HG03095 (cell line): ENCODE results near the gene DOCK2.
"Not testable (repeated sequence)": the region's sequence is repeated elsewhere in the genome, so short reads cannot be mapped to it uniquely, and the experiment has no call there.

ENCODE experiments used
- ATAC-seq: cut with Tn5 transposase; IDR thresholded peaks from one replicate; pipeline ENCODE4 v1.9.1; 2021; ENCODE audit warnings: moderate library complexity; ENCODE audit not compliant: unreplicated experiment

Gene DOCK2

GRCh38 chr5:169933127-169933526 is 296.1 kb downstream of the DOCK2 start:
- no peak for ATAC-seq

DNA sequence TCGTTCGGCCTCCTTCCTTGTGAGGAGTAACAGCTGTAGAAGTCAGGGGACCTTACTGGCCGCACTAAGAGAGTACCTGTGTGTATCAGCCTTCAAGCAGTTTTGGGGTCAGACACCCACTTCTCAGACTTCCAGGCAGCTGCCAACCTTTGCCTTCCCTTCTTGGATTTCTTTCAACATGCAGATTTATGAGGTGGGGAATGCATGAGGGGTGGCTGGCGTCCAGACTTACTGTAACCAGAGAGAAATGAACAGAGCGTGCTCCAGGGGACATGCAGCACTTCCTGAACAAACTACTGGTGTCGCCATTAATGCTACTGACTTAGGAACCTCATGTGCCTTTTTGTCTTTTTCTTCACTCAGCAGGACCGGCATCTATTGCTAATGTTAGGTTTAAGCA is 296.5 kb downstream of the DOCK2 start:
- ATAC-seq, result no peak

DNA sequence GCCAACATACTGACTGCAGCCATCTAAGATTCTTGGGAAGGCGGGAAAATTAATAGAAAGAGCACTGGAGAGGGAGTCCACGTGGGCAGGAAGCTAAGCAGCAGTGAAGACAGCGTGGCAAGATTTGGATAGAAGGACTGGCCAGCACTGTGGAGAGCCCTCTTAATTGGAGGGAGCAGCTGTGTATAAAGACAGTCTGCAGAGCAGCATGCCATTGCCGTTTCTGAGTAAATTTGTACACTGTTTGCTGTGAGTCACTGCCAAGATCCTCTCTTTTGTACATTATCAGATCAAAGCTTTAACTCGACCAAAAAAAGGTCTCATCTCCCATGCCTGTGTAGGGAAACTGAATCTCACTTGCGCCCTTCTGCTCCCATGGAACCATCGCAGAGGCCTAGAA is 297.9 kb downstream of the DOCK2 start:
- no peak for ATAC-seq

DNA sequence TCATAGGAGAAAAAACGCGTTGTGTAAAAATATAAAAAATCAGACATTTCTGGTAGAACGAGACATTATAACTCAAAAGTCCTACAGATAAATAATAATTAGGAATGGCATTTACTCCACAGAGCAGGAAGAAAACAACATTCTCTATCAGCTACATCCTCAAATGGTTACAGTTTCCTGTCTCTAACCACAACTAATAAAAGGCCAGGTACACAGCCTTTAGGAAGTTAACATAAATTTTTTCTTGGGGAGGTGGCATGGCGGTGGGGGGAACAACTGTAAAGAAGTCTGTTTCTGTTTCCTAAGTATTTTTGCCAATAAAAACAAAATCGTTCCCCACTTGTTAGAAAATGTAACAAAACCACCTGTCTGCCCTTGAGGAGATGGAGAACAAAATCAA is 298.7 kb downstream of the DOCK2 start:
- no peak for ATAC-seq

DNA sequence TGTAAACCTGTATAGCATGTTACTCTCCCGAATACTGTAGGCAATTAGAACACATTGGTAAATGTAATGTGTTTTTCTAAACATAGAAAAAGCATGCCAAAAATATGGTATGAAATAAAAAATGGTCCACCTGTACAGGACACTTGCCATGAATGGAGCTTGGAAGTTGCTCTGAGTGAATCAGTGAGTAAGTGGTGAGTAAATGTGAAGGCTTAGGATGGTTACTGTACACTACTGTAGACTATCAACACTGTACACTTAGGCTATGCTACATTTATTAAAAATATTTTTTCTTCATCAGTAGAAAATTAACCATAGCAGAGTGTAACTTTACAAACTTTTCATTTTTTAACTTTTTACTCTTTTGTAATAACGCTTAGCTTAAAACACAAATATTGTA is 301.4 kb downstream of the DOCK2 start:
- no peak for ATAC-seq

GRCh38 chr5:169939731-169940130 is 302.7 kb downstream of the DOCK2 start:
- ATAC-seq, result no peak

DNA sequence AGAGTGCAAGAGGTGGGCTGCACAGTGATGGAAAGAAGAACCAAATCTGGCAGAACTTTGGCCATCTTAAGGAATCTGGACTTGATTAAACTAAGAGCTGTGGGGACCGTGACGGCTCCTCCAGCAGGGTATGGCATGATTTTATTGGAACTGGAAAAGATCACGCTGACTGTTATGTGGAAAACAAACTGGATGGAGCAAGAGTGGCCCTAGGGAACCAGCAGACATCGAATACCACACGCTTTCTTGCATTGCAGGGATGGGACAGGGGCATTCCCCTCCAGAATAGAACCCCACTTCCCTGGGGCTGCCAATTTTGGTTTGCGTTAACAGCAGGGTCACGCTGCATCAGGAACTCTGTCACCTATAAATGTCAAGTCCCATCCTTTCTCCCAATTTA is 304.5 kb downstream of the DOCK2 start:
- ATAC-seq, result no peak

GRCh38 chr5:169942181-169942580 is 305.1 kb downstream of the DOCK2 start:
- ATAC-seq, result no peak

- ATAC-seq, result no peak
These were observed 306.0 kb downstream of the DOCK2 start for GRCh38 chr5:169943026-169943425.

GRCh38 chr5:169944115-169944514 is 307.0 kb downstream of the DOCK2 start:
- ATAC-seq, result no peak

DNA sequence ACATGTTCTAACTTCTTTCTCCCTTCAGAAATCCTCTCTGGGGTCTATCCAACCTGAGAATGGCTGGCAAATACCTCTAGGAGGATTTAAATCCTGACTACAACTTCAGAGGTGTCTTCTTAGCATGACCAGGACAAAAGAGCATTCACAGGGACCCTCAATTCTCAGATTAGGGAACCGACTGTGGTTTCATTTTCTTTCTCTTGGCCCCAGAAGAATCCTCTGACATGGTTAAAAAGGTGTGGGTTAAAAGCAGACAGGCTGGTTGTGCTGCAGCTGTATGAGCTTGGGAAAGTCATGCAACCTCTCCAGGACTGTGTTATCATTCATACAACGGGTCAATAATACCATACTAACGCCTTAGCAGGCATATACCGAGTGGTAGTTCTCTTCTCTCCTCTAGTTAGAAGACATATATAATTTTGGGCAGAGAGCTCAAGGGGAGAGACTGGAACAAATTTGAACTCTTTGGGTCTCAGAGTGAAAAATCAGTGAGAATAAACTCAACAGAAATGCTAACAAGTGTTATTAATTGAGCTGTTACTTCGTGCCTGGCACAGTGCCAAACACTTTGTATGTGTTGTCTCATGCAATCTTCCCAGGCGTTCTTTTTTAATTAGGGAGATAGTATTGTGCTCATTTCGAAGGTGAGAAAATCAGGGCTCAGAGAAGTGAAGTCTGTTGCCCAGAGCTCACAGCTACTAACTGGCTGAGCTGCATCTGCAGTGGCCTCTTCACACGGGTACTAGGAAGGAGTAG is 308.0 kb downstream of the DOCK2 start:
- ATAC-seq, result no peak

GRCh38 chr5:169945831-169946261 is 308.8 kb downstream of the DOCK2 start:
- ATAC-seq, result no peak

DNA sequence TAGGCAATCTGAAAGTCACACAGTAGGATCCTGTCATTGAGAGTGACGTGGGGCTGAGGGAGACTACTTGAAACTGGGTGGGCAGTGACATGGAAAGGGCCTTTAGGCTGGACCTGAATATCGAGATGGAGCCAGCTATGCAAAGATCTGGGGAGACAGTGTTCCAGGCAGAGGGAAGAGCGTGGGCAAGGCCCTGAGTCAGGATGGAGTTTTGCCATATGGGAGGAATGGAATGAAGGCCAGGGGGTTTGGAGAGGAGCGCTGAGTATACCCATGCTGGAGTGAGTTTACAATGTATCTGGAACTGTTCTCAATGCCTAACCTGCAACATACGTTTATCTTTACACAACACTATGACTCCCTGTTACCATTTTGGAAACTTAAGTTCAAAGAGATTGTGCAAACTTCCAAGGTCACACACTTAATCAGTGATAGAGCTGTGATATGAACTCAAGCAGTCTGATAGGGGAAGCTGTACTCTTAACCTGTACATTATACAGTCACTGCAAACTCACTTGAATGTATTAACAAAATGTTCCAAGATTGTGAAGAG is 309.7 kb downstream of the DOCK2 start:
- no peak for ATAC-seq

GRCh38 chr5:169950333-169950732 is 313.3 kb downstream of the DOCK2 start:
- ATAC-seq, result no peak

DNA sequence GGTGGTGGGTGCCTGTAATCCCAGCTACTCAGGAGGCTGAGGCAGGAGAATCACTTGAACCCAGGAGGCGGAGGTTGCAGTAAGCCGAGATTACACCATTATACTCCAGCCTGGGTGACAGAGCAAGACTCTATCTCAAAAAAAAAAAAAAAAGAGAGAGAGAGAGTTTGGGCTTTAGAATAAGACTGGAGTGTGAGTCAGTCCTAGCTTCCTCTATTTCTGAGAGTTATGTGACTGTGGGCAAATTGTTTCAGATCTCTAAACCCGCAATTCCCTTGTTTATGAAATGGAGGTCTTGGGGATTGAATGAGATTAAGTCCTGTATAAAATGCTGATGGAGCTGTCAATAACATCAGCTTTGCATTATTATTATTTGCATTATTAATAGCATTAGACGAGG is 316.1 kb downstream of the DOCK2 start:
- not testable (repeated sequence) for ATAC-seq

DNA sequence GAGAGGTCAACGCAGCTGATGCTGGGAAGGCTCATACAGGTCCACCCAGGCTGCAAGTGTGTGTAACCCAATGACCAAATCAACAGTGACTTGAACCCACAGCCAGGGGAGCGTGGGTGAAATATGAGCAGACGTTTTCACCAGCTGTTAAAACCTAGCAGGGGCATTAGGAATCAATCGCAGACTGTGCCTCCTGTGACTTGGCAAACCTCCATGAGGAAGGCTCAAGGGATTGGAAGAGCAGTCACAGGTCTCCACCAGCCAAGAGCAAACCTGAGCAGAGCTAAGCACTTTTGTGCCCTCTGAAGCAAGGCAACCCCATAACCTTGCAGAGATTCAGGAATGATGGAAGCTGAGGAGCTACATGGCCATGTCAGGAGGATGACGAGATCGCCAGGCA is 317.7 kb downstream of the DOCK2 start:
- ATAC-seq, result no peak

GRCh38 chr5:169956126-169956525 is 319.1 kb downstream of the DOCK2 start:
- no peak for ATAC-seq

DNA sequence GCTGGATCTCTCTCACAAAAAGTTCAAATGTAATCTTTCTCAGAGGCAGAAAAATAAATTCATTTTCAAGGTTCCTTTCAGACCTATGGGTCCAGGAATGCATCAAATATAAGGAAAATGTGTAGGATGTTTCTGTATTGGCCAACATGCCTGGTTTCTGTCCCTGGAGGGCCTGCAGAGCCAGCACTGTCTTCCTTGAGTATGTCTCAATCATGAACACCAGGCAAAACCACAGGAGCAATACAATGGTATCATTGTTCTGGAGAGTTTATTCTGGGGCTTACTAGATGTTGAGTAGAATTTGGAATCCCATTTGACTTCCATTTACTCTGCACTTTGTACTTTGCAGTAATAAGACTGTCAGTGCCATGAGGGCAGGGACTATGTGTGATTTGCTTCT is 319.7 kb downstream of the DOCK2 start:
- ATAC-seq, result no peak

DNA sequence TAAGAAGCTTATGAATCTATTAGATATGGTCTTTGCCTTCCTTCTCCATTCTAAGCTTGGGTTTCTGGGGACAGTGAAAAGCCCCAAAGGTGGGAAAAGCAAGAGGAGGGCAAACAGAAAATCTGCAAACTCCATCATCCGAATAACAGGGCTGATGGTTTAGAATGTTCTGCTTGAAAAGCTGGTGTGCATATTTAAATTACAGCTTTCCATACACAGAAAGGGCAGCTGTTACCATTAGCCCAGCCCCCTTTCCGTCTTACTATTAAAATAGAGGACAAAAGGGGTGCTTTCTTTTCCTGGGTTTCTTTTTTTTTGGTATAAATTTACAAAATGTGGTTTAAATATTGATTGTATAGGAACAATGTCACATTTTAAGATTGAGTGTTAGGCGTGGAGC is 321.2 kb downstream of the DOCK2 start:
- ATAC-seq, result no peak

DNA sequence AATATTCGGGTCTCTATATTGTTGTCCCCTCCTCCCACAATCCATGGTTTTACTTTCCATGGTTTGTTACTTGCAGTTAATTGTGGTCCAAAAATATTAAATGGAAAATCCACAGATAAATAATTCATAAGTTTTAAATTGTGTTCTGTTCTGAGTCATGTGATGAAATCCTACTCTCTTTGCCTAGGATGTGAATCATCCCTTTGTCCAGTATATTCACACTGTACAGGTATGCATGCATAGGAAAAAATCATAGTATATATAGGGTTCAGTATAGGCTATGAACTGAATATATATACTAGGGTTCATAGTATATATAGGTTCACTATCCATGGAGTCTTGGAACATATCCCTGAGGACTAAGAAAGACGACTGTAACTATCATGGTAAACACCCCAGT is 323.6 kb downstream of the DOCK2 start:
- ATAC-seq, result no peak

DNA sequence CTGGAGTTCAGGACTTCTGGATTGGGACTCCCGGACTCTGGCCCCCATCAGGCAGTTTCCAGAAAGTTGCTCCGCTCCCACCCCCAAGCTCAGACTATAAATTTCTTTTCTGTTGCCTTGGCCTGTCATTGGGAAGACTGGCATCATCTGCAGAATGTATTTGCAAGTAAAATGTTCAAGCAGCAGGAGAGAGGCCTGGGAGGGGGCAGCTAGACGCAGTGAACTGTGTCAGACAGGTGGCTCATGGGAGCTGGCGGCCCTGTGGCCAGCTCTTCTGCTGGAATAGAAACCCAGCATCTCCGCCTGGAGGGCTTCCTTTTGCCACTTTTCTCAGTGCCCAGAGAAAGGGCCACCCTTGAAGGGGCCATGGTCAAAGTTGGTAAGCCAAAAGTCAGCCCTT is 327.2 kb downstream of the DOCK2 start:
- ATAC-seq, result no peak

DNA sequence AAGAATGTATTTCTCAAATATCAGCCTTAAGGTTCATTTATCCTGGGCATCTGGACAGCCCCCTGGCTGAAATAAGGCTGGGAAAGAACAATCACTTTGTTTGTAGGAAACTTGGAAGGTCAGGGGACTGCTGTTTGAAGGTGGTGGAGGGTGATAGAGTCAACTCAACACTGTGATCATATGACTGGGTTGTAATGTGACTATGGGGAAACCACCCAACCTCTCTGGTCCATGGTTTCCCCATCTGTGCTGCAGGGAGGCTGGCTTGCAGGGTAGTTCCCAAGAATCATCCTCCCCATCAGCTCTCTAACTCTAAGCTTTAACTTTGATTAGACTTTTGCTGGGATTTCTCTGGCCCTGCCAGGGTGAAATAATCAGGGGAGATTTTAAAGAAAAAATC is 333.3 kb downstream of the DOCK2 start:
- ATAC-seq, result no peak
